H1 (cell line): ENCODE measurements around the gene EXOC1L. TPM values are rescaled to one million over a fixed set of nuclear protein-coding genes. Genes with fewer than 3 reads are reported as not detected.

Source experiments
- CTCF ChIA-PET: fragments of 300-600 bp; sonication (Branson Sonifier 250); formaldehyde crosslinking; loops from one replicate; lab custom pipeline; 2021; ENCODE audit not compliant: partially characterized antibody; lab: Charles Lee
- POLR2A ChIA-PET: fragments of 300-600 bp; sonication (Branson Sonifier 250); formaldehyde crosslinking; loops from one replicate; lab custom pipeline; 2021; ENCODE audit warnings: inconsistent platforms; ENCODE audit not compliant: partially characterized antibody; lab: Charles Lee
- DNase-seq, 2 experiments: peaks; one replicate each; pipeline versions ENCODE4 v3.0.0 to v3.0.0-alpha.2; 2010 to 2022; ENCODE audit warnings: low spot score in 2 of 2, low read depth in 1 of 2, mixed read lengths in 1 of 2
- FAIRE-seq: peaks from 2 replicates; lab custom pipeline; 2011; peaks lifted over from hg19 to GRCh38; lab: Jason Lieb, UNC
- H2AFZ ChIP-seq: 2 replicates; pipeline ENCODE4 v1.8.1; 2012; ENCODE audit warnings: low read length, inconsistent platforms
- H2AK5ac ChIP-seq: 2 replicates; pipeline ENCODE4 v1.6.1; 2013; ENCODE audit warnings: low read depth, low read length
- H2BK120ac ChIP-seq: replicated peaks from 2 replicates; pipeline ENCODE3; 2013; ENCODE audit warnings: low read depth, low read length, inconsistent platforms
- H2BK12ac ChIP-seq: 2 replicates; pipeline ENCODE4 v1.6.1; 2013; ENCODE audit warnings: low read depth, low read length
- H2BK15ac ChIP-seq: 2 replicates; pipeline ENCODE4 v1.6.1; 2013; ENCODE audit warnings: low read length
- H2BK20ac ChIP-seq: 2 replicates; pipeline ENCODE4 v1.6.1; 2013; ENCODE audit warnings: low read length
- H2BK5ac ChIP-seq: 2 replicates; pipeline ENCODE4 v1.6.1; 2013; ENCODE audit warnings: low read depth, low read length
- H3K14ac ChIP-seq: 2 replicates; pipeline ENCODE4 v1.6.1; 2013; ENCODE audit warnings: inconsistent platforms; ENCODE audit not compliant: insufficient read length
- H3K18ac ChIP-seq: 2 replicates; pipeline ENCODE4 v1.6.1; 2013; ENCODE audit warnings: low read length; ENCODE audit errors: extremely low read depth
- H3K23ac ChIP-seq: 2 replicates; pipeline ENCODE4 v1.6.1; 2013; ENCODE audit warnings: inconsistent platforms; ENCODE audit not compliant: insufficient read length
- H3K23me2 ChIP-seq: 2 replicates; pipeline ENCODE4 v1.6.1; 2013; ENCODE audit warnings: low read depth, low read length
- H3K27ac ChIP-seq: 2 replicates; pipeline ENCODE4 v1.6.1; 2011; ENCODE audit warnings: low read depth, low read length, inconsistent platforms
- H3K27me3 ChIP-seq, 4 experiments: replicated peaks in 1 of 4; 1 replicate in 1 of 4; 2 replicates in 3 of 4; pipeline versions ENCODE4 v1.6.1 to v1.8.1; 2011 to 2013; ENCODE audit warnings: low read length in 3 of 4, mild to moderate bottlenecking in 3 of 4, inconsistent platforms in 2 of 4, mixed read lengths in 2 of 4, moderate library complexity in 1 of 4; ENCODE audit not compliant: control insufficient read depth in 3 of 4, insufficient read depth in 3 of 4; ENCODE audit errors: extremely low read depth in 1 of 4
- H3K36me3 ChIP-seq, 4 experiments: 2 replicates each; pipeline versions ENCODE4 v1.6.1 to v1.8.1; 2011 to 2013; ENCODE audit warnings: mild to moderate bottlenecking in 4 of 4, low read length in 3 of 4, moderate library complexity in 2 of 4, control low read depth in 1 of 4, inconsistent platforms in 1 of 4; ENCODE audit not compliant: insufficient read depth in 4 of 4, control insufficient read depth in 2 of 4
- H3K4ac ChIP-seq: replicated peaks from 2 replicates; pipeline ENCODE3; 2013; ENCODE audit warnings: low read length, low read depth, mixed read lengths, inconsistent platforms; ENCODE audit not compliant: insufficient read length
- H3K4me1 ChIP-seq, 4 experiments: replicated peaks in 1 of 4; 1 replicate in 1 of 4; 2 replicates in 3 of 4; pipeline versions ENCODE4 v1.6.1 to v1.8.1; 2011 to 2013; ENCODE audit warnings: low read length in 3 of 4, inconsistent platforms in 2 of 4, mixed read lengths in 1 of 4; ENCODE audit not compliant: insufficient read depth in 4 of 4, control insufficient read depth in 3 of 4
- H3K4me2 ChIP-seq, 2 experiments: 2 replicates each; pipeline versions ENCODE4 v1.6.1 to v1.8.1; 2011 to 2013; ENCODE audit warnings: low read depth in 2 of 2, low read length in 2 of 2, control low read depth in 1 of 2, inconsistent platforms in 1 of 2, mild to moderate bottlenecking in 1 of 2; ENCODE audit not compliant: insufficient read depth in 1 of 2
- H3K4me3 ChIP-seq, 4 experiments: fragments of 200-600, 300-600 bp in 1 of 4; sonication (generic), shearing (Covaris generic), sonication (Bioruptor Twin) in 1 of 4; 2 replicates each; pipeline versions ENCODE4 v1.5.1 to v1.8.1; 2011 to 2016; ENCODE audit warnings: low read length in 4 of 4, low read depth in 3 of 4, control low read depth in 2 of 4, inconsistent platforms in 2 of 4, mild to moderate bottlenecking in 2 of 4, mixed read lengths in 1 of 4, moderate library complexity in 1 of 4; ENCODE audit not compliant: insufficient read depth in 2 of 4; ENCODE audit errors: extremely low read depth in 1 of 4
- H3K56ac ChIP-seq: replicated peaks from 2 replicates; pipeline ENCODE3; 2013; ENCODE audit warnings: low read depth, mild to moderate bottlenecking, mixed read lengths, low read length, inconsistent platforms; ENCODE audit not compliant: insufficient read length
- H3K79me1 ChIP-seq: 2 replicates; pipeline ENCODE4 v1.6.1; 2013; ENCODE audit warnings: low read depth, low read length, control low read depth
- H3K79me2 ChIP-seq, 2 experiments: 2 replicates each; pipeline versions ENCODE4 v1.6.1 to v1.8.1; 2012 to 2013; ENCODE audit warnings: low read length in 2 of 2, mild to moderate bottlenecking in 2 of 2, inconsistent platforms in 1 of 2; ENCODE audit not compliant: insufficient read depth in 2 of 2, control insufficient read depth in 1 of 2
- H3K9ac ChIP-seq, 4 experiments: replicated peaks in 1 of 4; 1 replicate in 1 of 4; 2 replicates in 3 of 4; pipeline versions ENCODE4 v1.6.1 to v1.8.1; 2011 to 2013; ENCODE audit warnings: low read depth in 3 of 4, low read length in 3 of 4, control low read depth in 2 of 4, mild to moderate bottlenecking in 2 of 4, moderate library complexity in 2 of 4, inconsistent platforms in 1 of 4; ENCODE audit errors: extremely low read depth in 1 of 4
- H3K9me3 ChIP-seq, 2 experiments: 2 replicates each; pipeline versions ENCODE4 v1.6.1 to v1.8.1; 2012 to 2013; ENCODE audit warnings: mild to moderate bottlenecking in 2 of 2, moderate library complexity in 2 of 2, control low read depth in 1 of 2, inconsistent platforms in 1 of 2, low read depth in 1 of 2, low read length in 1 of 2, mixed read lengths in 1 of 2; ENCODE audit not compliant: insufficient read depth in 2 of 2
- H4K20me1 ChIP-seq, 2 experiments: replicated peaks in 1 of 2; 2 replicates each; pipeline versions ENCODE3 to v1.8.1; 2011 to 2013; ENCODE audit warnings: inconsistent platforms in 2 of 2, low read length in 2 of 2, mild to moderate bottlenecking in 1 of 2; ENCODE audit not compliant: insufficient read depth in 2 of 2, control insufficient read depth in 1 of 2
- H4K5ac ChIP-seq: 2 replicates; pipeline ENCODE4 v1.6.1; 2013; ENCODE audit warnings: low read length, low read depth, mixed read lengths, inconsistent platforms; ENCODE audit not compliant: insufficient read length
- H4K8ac ChIP-seq: 2 replicates; pipeline ENCODE4 v1.8.0; 2013; ENCODE audit warnings: mild to moderate bottlenecking, moderate library complexity, low read length, inconsistent platforms; ENCODE audit not compliant: insufficient read depth; ENCODE audit errors: extremely low read depth
- H4K91ac ChIP-seq: replicated peaks from 2 replicates; pipeline ENCODE3; 2013; ENCODE audit warnings: low read length, mixed read lengths, inconsistent platforms; ENCODE audit not compliant: insufficient read length
- CTCF ChIP-seq, 3 experiments: IDR thresholded peaks; 1 replicate in 2 of 3; 2 replicates in 1 of 3; pipeline versions ENCODE4 v1.5.1 to v1.6.1; 2011; ENCODE audit warnings: low read length in 3 of 3, mild to moderate bottlenecking in 3 of 3, inconsistent platforms in 2 of 3, low read depth in 1 of 3, moderate library complexity in 1 of 3; ENCODE audit not compliant: insufficient read depth in 1 of 3; ENCODE audit errors: control extremely low read depth in 1 of 3
- HDAC2 ChIP-seq, 2 experiments: fragments of 300-600 bp in 1 of 2; sonication (generic) in 1 of 2; IDR thresholded peaks; 2 replicates each; pipeline ENCODE4 v1.6.1; 2011 to 2012; ENCODE audit warnings: low read depth in 2 of 2, low read length in 2 of 2, mild to moderate bottlenecking in 2 of 2, moderate library complexity in 2 of 2, borderline replicate concordance in 1 of 2, inconsistent platforms in 1 of 2
- NRF1 ChIP-seq: IDR thresholded peaks from 2 replicates; pipeline ENCODE4 v1.6.1; 2011; ENCODE audit warnings: mild to moderate bottlenecking, low read depth, low read length, improper control_type of control experiment
- TEAD4 ChIP-seq: IDR thresholded peaks from 2 replicates; pipeline ENCODE4 v1.6.1; 2012; ENCODE audit warnings: low read depth, low read length, inconsistent platforms, mixed read lengths
- WGBS, 2 experiments: shearing (Covaris generic) in 1 of 2; methylation state at CpG; one replicate each; pipeline versions ENCODE4 v1.1.6 to v1.1.7; 2013 to 2015; ENCODE audit warnings: low lambda C conversion rate in 2 of 2, mixed read lengths in 2 of 2, inconsistent platforms in 1 of 2, low coverage in 1 of 2, missing lambda C conversion rate in 1 of 2; ENCODE audit not compliant: insufficient replicate concordance in 2 of 2, insufficient coverage in 1 of 2, insufficient read length in 1 of 2; ENCODE audit errors: extremely low coverage in 1 of 2, missing lambda C conversion rate in 1 of 2; 5-methylcytosine and 5-hydroxymethylcytosine counted together
- polyA plus RNA-seq, 7 experiments: library from polyadenylated mRNA; depleted of rRNA in 3 of 7; stranded (reverse) in 5 of 7; unstranded in 2 of 7; fragments of >200 nt in 5 of 7; fragments of 200-250 nt in 2 of 7; gene quantifications; 1 replicate in 5 of 7; 2 replicates in 1 of 7; 4 replicates in 1 of 7; pipeline versions ENCODE4 v1.2.1 to v1.2.3, GENCODE V29; 2011 to 2013; ENCODE audit warnings: missing spikeins in 2 of 7, mixed read lengths in 2 of 7
- total RNA-seq: library from RNA; stranded (reverse); fragmentation: NEBNext Ultra II Directional; extraction: Animal tissue kit (Norgen Biotek cat#: 25700); gene quantifications from 2 replicates; pipeline ENCODE4 v1.2.1, GENCODE V29; 2021

Gene EXOC1L
- total and polyA plus RNA-seq, 2 of the 8 experiments (the other 6 are each of a cell fraction or from before 2014, with no cell fraction given): 0.08 TPM; not detected in 1

GRCh38 chr4:55857586-55857985, 38.0 kb downstream of the EXOC1L start:
- no peak overlapping the region for H3K4me3 ChIP-seq
- no peak overlapping the region for H4K8ac ChIP-seq
- H2BK5ac ChIP-seq: no peak overlapping the region
- H3K36me3 ChIP-seq: peaks cover 0 to 4% (median 0%) of the 10 kb centered on the region in 4 experiments; a peak in 1 of 8 replicates
- ChIA-PET CTCF (no interaction called here), POLR2A (no interaction called here)
- H3K18ac ChIP-seq: no peak overlapping the region
- 0 out of 7 replicates have a peak, but pooled peaks cover 0 to 2% (median 0%) of the 10 kb centered on the region in 4 experiments for H3K4me1 ChIP-seq
- no peak overlapping the region for H2BK12ac ChIP-seq
- no peak overlapping the region for H4K91ac ChIP-seq
- H3K23me2 ChIP-seq: peaks cover 2% of the 10 kb centered on the region; the same call in 1 of the 2 replicates
- no peak overlapping the region for H2BK120ac ChIP-seq
- no peaks in the 10 kb centered on the region for H3K79me1 ChIP-seq
- no peak overlapping the region for H3K23ac ChIP-seq
- no peak overlapping the region for H3K27ac ChIP-seq
- H3K56ac ChIP-seq: no peak overlapping the region
- no peak overlapping the region for H3K4me2 ChIP-seq
- no peak overlapping the region for H3K4ac ChIP-seq
- WGBS, 2 experiments: 89% methylated on average over 1 of the region's 1 CpG; no CpG with 5 or more reads in 1 of the 2 experiments
- FAIRE-seq (no peak), DNase-seq (no peak)
- H3K14ac ChIP-seq: no peak overlapping the region
- TF ChIP-seq HDAC2 (IDR thresholded peaks at IDR 0.05; ENCODE audit: borderline replicate concordance in 1 of 2, low read depth in 2 of 2, low read length in 2 of 2): no peak
- no peak for TF ChIP-seq CTCF (IDR thresholded peaks at IDR 0.05; ENCODE audit: control extremely low read depth in 1 of 3, insufficient read depth in 1 of 3, low read depth in 1 of 3, low read length in 3 of 3)
- TF ChIP-seq NRF1: no peak
- no peak for TF ChIP-seq TEAD4
- H2AK5ac ChIP-seq: no peak overlapping the region
- H4K5ac ChIP-seq: no peak overlapping the region
- no peak overlapping the region for H2BK15ac ChIP-seq
- no peak overlapping the region for H3K9ac ChIP-seq
- H2AFZ ChIP-seq: no peak overlapping the region
- H2BK20ac ChIP-seq: no peak overlapping the region
- H4K20me1 ChIP-seq: no peaks in the 10 kb centered on the region
- H3K9me3 ChIP-seq: no peaks in the 10 kb centered on the region
- no peaks in the 10 kb centered on the region for H3K27me3 ChIP-seq
- peaks cover 0 to 10% of the 10 kb centered on the region in 2 experiments; a peak in 2 of 4 replicates for H3K79me2 ChIP-seq
